Fibroblast of gingiva (primary cell): ENCODE measurements around the gene PAX3.

ENCODE experiments used
- DNase-seq: peaks from one replicate; pipeline ENCODE4 v3.0.0-alpha.2; 2011; ENCODE audit warnings: low read depth

PAX3 gene

DNA sequence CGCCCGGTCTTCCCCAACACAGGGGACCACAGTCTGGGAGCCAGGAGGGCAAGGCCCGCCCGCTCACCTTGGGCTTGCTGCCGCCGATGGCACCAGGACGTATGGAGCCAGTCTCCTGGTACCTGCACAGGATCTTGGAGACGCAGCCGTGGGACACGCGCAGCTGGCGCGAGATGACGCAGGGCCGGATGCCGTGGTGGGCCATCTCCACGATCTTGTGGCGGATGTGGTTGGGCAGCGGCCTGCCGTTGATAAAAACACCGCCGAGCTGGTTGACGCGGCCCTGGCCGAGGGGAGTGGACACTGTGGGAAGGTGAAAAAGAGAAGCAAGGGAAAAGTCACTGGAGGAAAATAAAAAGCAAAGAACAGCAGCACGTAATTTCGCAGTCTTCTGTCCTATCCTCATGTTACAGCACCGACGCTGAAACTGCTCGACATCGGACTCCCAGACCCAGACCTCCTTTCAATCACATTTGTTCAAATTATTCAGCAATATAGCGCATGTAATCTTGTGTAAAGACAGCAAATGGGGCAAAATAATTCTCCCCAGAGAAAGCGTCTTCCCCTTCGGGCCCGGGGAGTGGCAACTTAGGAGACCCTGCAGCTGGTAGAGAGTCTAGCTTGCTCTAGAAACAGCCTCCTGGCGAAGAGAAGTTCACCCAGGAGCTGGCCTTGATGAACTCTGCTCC, 1.7 kb downstream of the PAX3 start:
- no peak for DNase-seq

DNA sequence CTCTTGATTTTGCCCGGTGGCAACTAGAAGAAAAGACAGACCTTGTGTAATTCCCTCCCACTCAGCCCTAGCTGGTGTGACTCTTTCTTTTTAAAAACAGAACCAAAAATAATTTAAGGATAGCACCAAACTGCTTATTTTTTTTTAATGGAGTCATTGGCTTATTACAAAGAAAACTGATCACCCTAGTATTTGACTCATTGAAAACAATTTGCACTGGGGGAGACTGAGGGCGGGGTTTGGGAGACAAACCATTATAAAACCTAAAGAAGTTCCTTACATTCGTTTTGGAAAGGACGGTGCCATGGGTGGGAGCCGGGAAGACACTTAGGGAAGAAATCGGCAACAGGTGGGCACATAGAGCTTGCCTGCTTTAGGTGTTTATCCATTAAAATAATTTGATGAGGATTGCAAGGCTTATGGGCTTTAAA, 2.5 kb downstream of the PAX3 start:
- DNase-seq, result no peak

DNA sequence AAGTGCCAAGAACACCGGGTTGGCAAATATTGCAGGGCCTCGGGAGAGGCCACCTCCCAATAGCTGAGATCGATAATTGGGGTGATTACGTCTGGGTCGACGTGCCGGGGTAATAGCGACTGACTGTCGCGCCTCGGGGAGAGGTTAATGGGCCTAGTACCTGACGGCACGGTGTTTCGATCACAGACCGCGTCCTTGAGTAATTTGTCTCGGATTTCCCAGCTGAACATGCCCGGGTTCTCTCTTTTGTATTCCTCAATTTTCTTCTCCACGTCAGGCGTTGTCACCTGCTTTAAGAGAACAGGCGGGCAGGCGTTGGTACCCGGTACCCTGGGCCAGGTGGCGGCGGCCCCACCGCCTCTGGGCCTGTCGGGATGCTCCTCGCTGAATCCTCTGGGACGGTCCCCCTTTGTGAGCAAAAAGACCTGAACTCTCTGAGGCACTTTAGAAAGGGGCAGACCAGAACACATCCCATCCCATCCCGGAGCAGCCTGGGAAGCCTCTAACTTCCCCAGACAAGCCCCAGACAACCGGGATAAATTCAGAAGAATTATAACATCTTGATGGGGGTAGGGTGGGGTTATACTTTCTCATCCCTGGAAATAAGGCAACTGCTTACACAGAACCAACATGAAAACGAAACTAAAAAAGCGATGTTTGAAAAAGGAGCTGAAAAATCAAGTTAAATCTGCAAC, 3.3 kb downstream of the PAX3 start:
- no peak for DNase-seq

DNA sequence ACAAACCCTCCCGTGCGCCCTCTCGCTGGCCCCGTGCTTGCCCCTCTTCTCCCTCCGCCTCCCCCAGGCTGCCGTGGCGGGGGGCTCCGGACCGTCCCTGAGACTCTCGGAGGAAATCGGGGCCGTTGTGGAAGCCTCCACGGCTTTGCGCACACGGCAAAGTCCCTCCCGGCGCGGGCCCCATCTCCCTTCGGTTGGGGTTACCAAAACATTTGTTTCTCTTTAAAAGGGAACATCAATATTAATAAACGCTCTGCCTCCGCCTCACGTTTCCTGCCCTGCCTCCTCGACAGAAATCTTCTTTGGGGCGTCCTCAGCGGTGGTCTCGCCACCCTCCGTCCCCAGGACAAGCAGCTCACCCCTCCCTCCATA, 3.8 kb downstream of the PAX3 start:
- DNase-seq, result no peak

DNA sequence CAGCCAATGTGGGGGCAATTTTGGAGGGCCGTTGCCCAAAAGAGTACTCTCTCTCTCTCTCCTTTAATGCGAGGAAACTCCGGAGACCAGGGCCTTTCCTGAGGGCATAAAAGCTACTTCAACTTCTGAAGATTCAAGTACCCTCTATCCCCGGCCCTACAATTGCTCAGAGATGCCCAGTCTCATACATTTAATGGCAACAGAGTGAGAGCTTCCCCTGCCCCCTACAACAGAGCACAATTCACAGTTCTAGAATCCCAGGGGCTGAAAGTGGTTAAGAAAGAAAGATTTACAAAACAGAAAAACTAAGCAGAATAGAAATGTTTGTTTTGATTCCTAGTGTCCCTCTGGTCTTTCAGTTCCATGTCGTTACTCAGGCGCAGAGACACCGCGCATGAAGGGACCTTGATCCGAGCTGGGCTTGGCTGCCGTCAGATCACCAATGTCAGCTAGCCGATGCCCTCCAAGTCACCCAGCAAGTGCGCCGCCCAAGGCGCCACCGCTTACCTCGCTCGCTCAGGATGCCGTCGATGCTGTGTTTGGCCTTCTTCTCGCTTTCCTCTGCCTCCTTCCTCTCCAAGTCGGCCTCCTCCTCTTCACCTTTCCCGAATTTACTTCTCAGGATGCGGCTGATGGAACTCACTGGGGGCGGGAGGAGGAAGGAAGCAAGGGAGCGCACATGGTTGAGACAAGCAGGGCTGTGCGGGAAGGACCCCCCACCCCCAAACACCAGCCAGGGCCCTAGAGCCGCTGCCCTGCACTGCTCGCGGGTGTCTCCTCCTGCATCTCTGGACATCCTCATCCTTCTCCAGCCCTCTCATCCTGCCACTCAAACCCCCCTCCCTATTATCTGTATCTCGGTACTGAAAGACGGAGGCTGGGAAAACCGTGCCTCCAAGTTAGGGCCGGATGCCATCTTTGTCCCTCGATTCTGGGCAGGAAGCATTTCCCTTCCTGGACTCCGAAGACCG, 4.9 kb downstream of the PAX3 start:
- DNase-seq, result no peak

DNA sequence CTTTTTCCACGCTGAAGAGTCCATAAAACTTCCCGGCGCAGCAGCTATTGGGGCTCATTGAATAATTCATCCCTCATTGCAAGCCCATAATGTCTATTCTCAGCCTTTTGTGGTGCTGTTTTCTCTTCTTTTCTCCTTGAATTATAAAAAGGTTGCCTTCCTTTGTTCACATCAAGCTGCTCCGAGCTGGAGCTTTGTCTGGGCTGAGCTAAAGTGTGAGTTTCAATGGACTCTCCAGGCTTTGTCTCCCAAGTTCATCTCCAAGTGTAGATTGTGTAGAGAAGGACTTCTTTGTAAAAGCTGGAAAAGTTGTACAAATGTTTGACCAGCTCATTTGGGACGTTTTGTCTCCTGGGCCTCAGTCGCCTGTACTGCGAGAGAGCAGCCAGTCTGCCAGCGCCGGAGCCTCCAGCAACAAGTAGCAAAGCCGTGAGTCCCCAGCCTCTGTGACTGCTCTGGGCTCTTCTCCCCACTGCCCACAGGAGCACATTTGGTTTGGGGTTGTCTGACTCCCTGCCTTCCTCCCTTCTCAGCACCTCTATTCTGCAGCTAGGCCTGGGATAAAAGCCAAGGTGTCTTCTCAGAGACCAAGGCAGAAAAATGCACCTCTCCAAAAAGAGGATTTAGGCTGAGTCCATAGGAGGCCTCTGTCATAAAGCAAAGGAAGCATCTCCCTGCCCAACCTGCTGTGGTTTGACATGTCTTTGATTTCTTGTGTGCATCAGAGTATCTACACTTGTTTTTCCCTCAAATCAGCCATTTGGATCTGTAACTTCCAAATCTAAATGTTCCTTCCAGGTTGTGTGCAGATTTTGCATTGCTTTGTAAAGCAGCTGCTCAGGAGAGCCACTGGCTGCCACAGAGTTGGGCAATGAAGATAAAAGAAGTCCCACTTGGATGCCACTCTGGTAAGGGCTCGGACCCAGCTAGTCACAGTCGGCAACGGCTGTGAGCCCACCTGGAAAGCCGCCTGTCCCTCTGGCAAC, 6.4 kb downstream of the PAX3 start:
- no peak for DNase-seq

DNA sequence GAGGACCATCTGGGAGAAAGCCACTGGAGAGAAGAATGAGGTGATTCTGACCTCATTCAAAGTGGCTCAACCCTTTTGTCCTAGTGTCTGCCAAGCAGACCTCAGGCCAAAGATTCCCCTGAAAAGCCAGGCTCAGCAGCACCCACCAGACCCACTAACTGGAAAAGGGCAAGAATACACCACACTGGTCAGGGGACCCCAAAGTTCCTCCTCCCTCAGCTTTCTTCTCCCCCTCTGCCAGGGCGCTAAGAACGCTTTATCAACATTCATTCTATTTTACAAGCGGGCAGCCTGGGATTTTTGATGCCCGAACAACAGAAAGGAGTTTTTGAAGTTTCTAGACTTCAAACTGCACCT, 7.3 kb downstream of the PAX3 start:
- no peak for DNase-seq

DNA sequence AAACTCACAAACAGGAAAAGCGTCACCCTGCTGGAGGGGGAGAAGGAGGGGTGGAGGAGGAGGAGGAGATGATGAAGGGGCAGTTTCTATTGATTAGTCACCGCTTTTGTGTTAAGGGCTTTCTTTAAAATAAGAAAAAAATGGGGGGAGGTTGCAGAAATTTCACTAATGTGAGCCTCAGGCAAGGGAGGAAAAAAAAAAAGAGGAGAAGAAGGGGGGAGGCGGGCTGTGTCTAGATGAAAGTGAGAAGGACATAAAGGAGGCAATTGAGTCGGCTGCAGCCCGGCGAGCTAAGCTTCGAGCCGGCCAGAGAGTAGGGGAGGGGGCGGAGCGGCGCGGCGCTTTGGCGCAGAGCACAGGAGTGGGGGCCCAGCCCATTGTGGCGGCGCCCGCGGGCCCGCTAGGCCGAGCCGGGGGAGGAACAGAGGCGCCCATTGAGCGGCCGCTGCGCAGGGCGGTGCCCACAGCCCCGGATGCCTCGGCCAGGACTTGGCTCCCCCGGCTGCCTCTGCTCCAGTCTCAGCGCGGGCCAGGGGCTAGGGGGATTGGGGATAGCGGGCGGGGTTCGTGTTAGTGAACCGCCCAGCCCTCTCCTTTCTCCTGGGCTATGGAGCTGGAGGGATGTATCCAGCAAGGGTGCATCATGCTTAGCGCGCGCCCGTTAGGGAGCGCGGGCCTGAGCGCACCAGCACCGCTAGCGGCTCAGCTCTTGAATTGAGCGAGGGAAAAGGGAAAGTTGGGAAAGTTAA, 7.9 kb downstream of the PAX3 start:
- peak; percentile 55 for DNase-seq

DNA sequence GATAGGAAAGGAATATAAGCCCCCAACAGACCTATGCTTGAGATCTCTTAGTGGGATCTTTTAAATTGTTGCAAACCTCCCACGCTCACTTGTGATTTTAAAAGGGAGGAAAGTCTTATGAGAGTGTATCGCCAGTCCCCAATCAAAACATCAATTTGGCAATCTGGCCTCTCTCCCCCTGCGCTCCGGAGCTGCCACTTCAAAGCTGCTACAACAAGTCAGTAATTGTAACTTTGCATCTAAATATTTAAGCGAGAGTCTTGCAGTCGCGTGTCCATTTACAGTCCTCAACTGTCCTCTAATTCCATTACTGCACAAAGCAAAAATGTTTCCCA, 8.4 kb downstream of the PAX3 start:
- no peak for DNase-seq

DNA sequence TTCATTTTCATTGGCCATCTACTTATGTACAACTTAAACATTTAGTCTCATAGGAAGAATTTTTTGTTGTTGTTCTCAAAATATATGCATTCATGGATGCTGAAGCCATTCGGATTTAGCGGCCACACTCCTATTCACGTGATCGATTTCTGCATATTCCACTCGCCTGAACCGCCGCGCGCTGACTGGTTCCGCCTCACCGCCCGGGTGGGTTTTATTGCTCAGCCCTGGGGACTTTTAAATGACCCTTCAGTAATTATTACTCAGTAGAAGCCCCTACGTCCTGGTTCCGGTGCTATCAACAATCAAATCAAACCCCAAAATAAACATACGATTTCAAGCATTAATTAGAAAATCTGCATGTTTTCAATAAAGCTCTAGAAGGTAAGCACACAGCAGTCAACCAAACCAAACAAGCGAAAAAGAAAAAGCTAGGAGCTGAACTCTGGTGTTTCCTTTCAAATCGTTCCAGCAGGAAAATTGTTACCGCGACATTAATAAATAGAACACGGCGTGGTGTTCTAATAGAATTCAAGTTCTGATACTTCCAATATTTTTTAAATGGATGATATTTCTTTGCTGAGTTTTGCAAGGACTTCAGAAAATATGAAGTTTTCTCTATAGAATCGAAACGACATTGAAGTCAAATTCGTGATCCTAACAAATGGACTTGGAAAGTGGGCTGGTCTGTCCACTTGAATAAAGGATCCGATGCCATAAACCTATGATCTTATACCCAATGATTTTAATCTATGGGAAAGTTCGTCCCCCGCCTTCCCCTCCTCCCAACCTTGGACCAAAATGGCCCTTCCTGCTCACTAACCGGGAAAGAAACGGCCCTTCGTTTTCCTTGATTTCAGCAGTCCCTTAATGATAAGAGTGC, 9.3 kb downstream of the PAX3 start:
- no peak for DNase-seq

DNA sequence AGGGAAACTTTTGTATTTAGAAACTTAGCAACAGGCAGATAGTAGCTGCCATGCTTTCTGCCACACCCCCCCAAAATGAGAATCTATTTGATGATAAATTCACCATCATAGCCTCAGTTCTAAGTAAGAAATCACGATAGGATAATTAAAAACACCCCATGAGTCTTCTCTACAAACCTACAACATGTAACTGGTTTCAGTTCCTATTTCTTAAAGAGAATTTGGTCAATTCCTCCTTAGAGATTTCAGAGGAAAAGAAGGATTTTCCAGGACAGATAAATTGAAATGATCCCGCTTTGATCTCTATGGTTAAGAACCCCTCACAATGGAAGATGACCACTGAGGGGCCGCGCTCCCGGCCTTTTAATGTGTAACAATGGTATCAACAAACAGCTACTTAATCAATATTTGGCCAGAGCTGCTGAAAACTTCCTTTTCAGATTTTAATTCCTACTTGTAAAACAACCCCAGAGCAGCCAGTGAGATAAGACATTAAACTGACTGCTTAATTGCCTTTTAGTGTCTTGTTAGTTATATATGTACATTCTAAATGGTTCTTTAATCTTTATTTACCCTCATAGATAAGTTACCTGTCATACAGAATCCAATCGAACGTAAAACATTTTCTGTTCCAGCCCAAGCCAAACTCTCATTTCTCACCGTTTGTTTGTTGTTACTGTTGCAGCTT, 10.1 kb downstream of the PAX3 start:
- DNase-seq, result no peak

DNA sequence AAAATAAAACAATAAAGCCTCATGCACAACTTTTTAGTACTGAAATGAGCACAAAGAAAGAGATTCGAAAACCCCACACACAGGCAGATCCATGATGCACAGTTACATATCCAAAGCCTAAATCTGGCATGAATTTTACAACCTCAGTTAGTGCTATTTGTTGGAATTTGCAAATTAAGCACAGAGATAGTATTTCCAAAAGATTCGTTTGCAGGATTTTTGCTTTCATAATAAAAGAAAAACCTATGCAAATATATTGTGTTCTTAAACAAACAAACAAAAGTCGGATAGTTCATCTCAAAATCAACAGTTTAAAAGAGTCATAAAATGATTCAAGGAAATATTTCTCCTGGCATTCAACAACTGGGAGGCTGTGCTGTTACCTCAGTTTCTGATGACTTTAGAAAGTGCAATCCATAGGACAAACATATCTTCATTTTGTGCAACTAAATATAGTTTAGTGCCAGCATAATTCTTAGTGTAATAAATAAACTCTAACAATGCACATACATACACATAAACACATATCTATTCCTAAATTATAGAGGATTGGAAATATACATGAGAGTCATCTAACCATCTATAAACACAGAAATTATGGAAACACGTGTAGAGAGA, 10.8 kb downstream of the PAX3 start:
- DNase-seq, result no peak

DNA sequence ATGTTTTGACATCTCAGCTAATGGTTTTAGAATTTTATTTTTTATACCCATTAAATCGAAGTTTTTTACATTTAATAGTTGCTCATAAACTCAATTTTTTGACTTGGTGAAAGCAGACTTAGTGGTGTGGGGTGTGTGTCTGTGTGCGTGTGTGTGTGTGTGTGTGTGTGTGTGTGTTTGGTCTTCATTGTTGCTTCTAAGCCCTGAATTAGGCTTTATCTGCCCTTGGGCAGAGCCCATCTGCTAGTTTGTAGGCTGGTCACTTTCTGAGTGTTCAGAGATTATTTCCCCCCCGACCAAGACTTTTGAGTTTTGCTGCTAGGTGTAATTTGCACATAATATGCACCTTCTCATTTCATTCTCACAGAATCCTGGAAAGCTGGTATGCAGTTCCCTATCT, 14.3 kb downstream of the PAX3 start:
- no peak for DNase-seq

DNA sequence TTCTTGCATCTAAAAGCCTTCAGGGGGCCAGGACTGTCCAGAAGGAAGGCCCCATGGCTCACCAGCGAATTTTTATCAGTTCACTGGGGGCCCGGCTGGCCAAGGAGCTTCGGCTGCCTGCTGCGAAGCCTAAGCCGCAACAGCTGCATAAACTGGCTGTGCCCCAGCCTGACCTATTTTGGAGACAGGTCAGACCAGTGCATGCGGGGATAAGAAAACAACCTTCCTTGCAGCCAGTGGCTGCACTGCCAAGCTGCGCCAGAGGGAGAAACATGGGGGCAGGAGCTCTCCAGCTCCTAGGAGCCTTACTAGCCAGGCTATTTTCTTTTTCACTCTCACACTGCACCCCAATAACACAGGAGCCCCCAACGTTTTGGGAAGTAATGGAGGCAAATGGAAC, 15.2 kb downstream of the PAX3 start:
- no peak for DNase-seq

DNA sequence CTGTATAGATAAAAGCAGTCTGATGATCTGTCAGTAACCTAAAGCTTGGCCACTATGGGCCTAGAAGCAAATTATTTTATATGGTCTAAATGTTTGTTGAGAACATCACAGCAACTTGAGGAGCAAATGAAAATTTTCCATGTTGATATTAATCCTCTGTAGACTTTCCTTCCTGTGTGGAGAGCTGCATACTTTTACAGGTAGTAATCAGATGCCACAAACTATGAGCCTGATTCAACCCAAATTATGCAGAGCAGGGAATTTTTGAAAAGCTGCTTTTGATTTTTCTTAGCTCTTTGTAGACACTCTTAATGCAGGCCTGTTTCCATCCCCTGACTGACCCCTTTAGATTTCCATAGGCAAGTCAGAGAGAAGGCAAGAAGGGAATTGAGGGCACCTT, 17.3 kb downstream of the PAX3 start:
- no peak for DNase-seq

DNA sequence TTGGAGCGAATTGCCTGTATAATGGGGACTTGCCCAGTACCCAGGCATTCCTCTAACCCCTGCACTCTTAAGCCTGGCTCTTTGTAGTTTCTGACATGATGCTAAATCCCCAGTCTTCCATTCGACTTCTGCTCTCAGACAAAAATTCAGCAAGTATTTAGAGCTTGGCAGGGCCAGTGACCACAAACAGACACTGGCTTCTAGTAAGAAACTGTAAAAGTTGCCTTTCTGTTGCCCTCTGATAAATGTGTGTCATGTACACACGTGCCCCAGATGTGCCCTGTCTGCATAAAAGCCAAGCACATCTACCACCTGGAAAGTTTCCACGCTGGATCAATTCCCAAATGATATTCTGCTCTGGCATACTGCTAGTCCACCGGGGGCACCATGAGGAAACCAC, 18.0 kb downstream of the PAX3 start:
- no peak for DNase-seq

DNA sequence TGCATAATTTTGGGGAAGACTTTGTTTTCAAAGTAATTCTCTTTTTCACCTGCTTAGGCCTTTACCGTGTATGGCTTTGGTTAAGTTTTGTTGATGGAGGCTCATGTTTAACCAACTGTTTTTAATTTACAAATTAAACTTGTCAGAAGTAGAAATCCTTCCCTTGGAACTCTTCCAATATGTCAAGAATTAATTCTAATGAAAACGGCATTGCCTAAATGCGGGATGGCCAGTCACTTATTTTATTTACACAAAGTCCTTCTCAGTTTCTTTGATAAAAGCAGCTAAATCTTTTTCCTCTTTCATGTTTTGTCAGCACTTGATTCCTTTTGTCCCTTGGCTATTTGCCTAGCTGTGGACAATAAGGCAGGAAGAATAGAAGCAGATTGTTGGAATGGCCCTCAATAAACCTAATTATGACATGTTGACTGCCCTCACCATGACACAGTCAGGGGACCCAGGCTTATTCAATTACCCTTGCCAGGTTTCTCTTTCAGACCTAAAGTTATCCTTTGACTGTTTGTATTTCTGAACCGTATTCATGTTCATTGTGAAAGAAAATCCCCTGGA, 26.3 kb downstream of the PAX3 start:
- DNase-seq, result no peak

DNA sequence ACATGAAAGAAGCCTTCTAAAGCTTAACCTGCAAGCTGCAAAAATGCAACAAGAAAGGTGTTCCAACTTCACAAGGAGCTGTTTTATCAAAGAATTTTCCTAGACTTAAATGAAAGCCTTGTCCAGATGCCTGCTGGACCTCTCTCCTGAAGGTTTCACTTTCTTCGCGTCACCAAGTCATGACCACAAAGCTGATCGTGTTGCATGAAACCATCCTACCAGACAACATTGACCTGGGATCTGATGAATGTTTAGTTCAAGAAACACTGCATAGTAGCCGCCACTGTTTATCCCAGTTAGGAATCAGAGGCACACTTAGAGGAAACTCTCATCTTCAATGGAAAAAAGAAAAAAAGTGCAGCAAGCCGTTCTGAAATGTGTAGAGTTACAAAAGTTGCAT, 26.9 kb downstream of the PAX3 start:
- no peak for DNase-seq

DNA sequence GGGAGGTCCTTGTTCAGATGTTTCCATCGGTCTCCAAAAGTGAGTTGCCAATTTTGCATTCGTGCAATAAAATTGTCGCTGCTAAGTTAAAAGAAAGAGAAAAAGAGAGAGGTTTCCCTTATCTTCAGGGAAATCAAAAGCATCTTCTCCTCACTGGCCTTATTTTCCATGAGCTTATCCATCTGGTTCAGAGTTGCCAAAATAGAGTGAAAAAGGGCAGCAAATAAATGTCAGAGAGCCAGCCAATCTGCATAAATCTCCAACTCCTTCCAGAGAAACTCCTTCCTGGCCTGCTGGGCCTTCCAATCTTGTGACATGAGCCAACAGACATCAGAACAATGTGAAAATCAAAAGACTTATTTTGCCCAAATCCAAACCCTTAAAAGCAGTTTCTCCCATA, 28.4 kb downstream of the PAX3 start:
- no peak for DNase-seq
